DOHH2 (cell line): ENCODE measurements around the gene CHIT1.

Experiments
- H3F3A ChIP-seq: fragments of 200-600 bp; sonication (generic), shearing (Covaris generic); 2 replicates; pipeline ENCODE4 v1.6.0; 2016; ENCODE audit warnings: antibody characterized with exemption, mild to moderate bottlenecking; ENCODE audit not compliant: control insufficient read depth, insufficient read depth
- H3K27ac ChIP-seq: fragments of 200-600 bp; sonication (generic); 2 replicates; pipeline ENCODE4 v1.5.1; 2014; ENCODE audit warnings: low read depth, mild to moderate bottlenecking, low read length, moderate library complexity
- H3K27me3 ChIP-seq: fragments of 200-600 bp; sonication (generic); 2 replicates; pipeline ENCODE4 v1.6.1; 2014; ENCODE audit warnings: mild to moderate bottlenecking, low read length, mixed read lengths; ENCODE audit not compliant: control insufficient read depth
- H3K36me3 ChIP-seq: fragments of 200-600 bp; sonication (generic); 2 replicates; pipeline ENCODE4 v1.6.1; 2014; ENCODE audit warnings: mild to moderate bottlenecking, low read length, moderate library complexity, mixed read lengths; ENCODE audit not compliant: control insufficient read depth
- H3K4me1 ChIP-seq: fragments of 200-600 bp; sonication (generic); 2 replicates; pipeline ENCODE4 v1.6.1; 2014; ENCODE audit warnings: mild to moderate bottlenecking, low read length, mixed read lengths; ENCODE audit not compliant: control insufficient read depth
- H3K4me2 ChIP-seq: fragments of 200-600 bp; sonication (generic); 2 replicates; pipeline ENCODE4 v1.6.0; 2014; ENCODE audit warnings: mild to moderate bottlenecking, low read length, moderate library complexity
- H3K4me3 ChIP-seq: fragments of 200-600 bp; sonication (generic); 2 replicates; pipeline ENCODE4 v1.5.1; 2014; ENCODE audit warnings: mild to moderate bottlenecking, low read length, mixed read lengths
- H3K79me2 ChIP-seq: fragments of 200-600 bp; sonication (generic); 2 replicates; pipeline ENCODE4 v1.6.1; 2014; ENCODE audit warnings: mild to moderate bottlenecking, low read length, mixed read lengths; ENCODE audit not compliant: control insufficient read depth
- H3K9me2 ChIP-seq: fragments of 200-600 bp; sonication (generic); replicated peaks from 2 replicates; pipeline ENCODE4 v1.6.1; 2014; ENCODE audit warnings: mild to moderate bottlenecking, low read length, mixed read lengths; ENCODE audit not compliant: control insufficient read depth
- H3K9me3 ChIP-seq: fragments of 200-600 bp; sonication (generic); 2 replicates; pipeline ENCODE4 v1.6.1; 2014; ENCODE audit warnings: antibody characterized with exemption, low read length, mixed read lengths; ENCODE audit not compliant: control insufficient read depth, insufficient read depth
- H4K20me1 ChIP-seq: fragments of 200-600 bp; sonication (generic); 2 replicates; pipeline ENCODE4 v1.6.0; 2014; ENCODE audit warnings: low read depth, mild to moderate bottlenecking, antibody characterized with exemption, low read length, moderate library complexity; ENCODE audit not compliant: control insufficient read depth, insufficient read depth
- CTCF ChIP-seq: fragments of 200-600 bp; sonication (generic); IDR thresholded peaks from one replicate; pipeline ENCODE4 v1.5.1; 2014; ENCODE audit warnings: antibody characterized with exemption, mild to moderate bottlenecking, low read depth, low read length; ENCODE audit not compliant: poor library complexity, severe bottlenecking
- EZH2phosphoT487 ChIP-seq: fragments of 200-600 bp; sonication (generic); IDR thresholded peaks from 2 replicates; pipeline ENCODE4 v1.6.1; 2017; ENCODE audit warnings: borderline replicate concordance, mild to moderate bottlenecking, antibody characterized with exemption, low read length, moderate library complexity, mixed read lengths

CHIT1 gene

DNA sequence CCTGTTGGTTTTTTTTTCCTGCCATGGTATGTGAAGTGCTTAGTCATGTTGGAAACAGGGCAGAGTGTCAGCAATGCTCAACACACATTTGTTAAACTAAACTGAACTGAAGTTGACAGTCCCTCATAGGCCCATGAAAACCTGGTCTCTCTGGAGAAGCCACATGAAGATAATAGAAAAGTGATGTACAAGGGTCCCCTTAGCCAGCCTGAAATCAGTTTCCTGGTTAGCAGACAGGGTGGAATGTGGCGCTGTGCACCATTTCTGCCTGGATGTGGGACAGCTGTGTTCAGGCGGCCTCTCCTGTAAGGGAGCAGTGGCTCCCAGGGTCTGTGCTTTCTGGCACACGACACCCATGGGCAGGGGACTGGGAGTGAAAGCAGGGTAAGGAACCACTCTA, 33.1 kb downstream of the CHIT1 start:
- Histone ChIP-seq H3K36me3 (no peaks in the 10 kb centered on the region), H3K4me3 (no peak overlapping the region), H3K79me2 (no peaks in the 10 kb centered on the region), H3K27me3 (peaks cover 34% of the 10 kb centered on the region), H4K20me1 (no peaks in the 10 kb centered on the region), H3K9me2 (no peaks in the 10 kb centered on the region), H3F3A (no peaks in the 10 kb centered on the region), H3K4me1 (no peaks in the 10 kb centered on the region), H3K9me3 (no peaks in the 10 kb centered on the region), H3K4me2 (no peak overlapping the region), H3K27ac (no peak overlapping the region)
- TF ChIP-seq CTCF = no peak
- no peak for TF ChIP-seq EZH2phosphoT487

DNA sequence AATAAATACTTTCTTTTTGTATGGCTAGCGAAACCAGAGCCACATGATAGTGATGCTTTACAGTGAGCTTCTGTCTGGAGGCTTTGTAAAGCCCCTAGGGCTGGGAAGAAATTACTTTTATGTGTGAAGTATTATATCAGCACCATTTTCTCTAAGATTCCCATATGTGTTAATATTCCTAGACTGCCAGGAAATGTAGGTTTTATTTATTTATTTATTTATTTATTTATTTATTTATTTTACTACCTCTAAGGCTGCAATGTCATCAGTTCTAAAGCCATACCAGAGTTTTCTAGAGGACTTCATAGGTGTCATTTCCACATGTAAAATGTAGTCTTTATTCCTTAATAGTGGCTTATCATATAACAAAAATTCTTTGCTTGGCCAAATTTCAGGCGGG, 38.5 kb downstream of the CHIT1 start:
- no peaks in the 10 kb centered on the region for H3K36me3 ChIP-seq
- no peaks in the 10 kb centered on the region for H3K9me2 ChIP-seq
- no peak overlapping the region for H3K27ac ChIP-seq
- no peaks in the 10 kb centered on the region for H4K20me1 ChIP-seq
- no peak overlapping the region for H3K4me3 ChIP-seq
- H3F3A ChIP-seq = no peaks in the 10 kb centered on the region
- H3K27me3 ChIP-seq = peaks cover 27% of the 10 kb centered on the region
- TF ChIP-seq CTCF = no peak
- TF ChIP-seq EZH2phosphoT487 = no peak
- no peaks in the 10 kb centered on the region for H3K9me3 ChIP-seq
- H3K4me2 ChIP-seq = no peak overlapping the region
- H3K4me1 ChIP-seq = no peaks in the 10 kb centered on the region
- H3K79me2 ChIP-seq = no peaks in the 10 kb centered on the region

GRCh38 chr1:203189951-203190352, 39.5 kb downstream of the CHIT1 start:
- H4K20me1 ChIP-seq = no peaks in the 10 kb centered on the region
- TF ChIP-seq EZH2phosphoT487 = no peak
- no peak for TF ChIP-seq CTCF
- no peak overlapping the region for H3K4me3 ChIP-seq
- H3K9me3 ChIP-seq = no peaks in the 10 kb centered on the region
- no peak overlapping the region for H3K27ac ChIP-seq
- no peaks in the 10 kb centered on the region for H3K36me3 ChIP-seq
- no peaks in the 10 kb centered on the region for H3K9me2 ChIP-seq
- H3F3A ChIP-seq = no peaks in the 10 kb centered on the region
- peaks cover 20% of the 10 kb centered on the region for H3K27me3 ChIP-seq
- no peak overlapping the region for H3K4me2 ChIP-seq
- no peaks in the 10 kb centered on the region for H3K4me1 ChIP-seq
- no peaks in the 10 kb centered on the region for H3K79me2 ChIP-seq

DNA sequence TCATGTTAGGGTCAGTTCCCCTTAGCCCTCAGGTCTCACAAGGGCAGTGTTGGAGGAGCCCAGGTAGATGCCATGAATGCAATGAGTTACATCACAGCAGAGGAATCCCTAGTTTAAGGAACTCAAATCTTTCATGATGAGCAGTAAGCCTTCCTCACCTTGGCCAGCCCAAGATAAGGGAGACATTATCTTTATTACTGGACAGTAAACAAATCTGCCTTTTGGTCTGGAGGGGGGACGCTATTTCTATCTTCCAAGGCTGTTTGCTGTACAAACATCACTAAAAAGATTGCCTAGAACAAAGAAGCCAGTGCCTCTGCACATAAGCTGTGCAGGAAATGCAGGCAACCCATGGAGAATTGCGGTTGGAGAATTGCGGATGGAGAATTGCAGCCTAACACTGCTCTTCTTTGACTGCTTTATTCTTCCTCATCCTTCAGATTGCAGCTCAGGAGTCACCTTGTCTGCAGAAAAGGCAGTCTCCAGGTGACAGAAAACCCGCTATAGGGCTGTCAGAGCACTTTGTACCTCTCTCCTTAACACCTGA, 40.7 kb downstream of the CHIT1 start:
- Histone ChIP-seq H3K4me3 (no peak overlapping the region), H3F3A (no peaks in the 10 kb centered on the region), H4K20me1 (no peaks in the 10 kb centered on the region), H3K27me3 (peaks cover 20% of the 10 kb centered on the region), H3K4me2 (no peak overlapping the region), H3K9me2 (no peaks in the 10 kb centered on the region), H3K79me2 (no peaks in the 10 kb centered on the region), H3K36me3 (no peaks in the 10 kb centered on the region), H3K4me1 (no peaks in the 10 kb centered on the region), H3K9me3 (no peaks in the 10 kb centered on the region), H3K27ac (no peak overlapping the region)
- TF ChIP-seq CTCF (no peak), EZH2phosphoT487 (no peak)
